Amygdala (tissue), 56 donors: ENCODE data around the gene LRCH3.

Source experiments
- DNase-seq, 56 donors: peaks; one replicate each; lab custom pipeline; 2025; lab: John Stamatoyannopoulos, UW

The LRCH3 gene

DNA sequence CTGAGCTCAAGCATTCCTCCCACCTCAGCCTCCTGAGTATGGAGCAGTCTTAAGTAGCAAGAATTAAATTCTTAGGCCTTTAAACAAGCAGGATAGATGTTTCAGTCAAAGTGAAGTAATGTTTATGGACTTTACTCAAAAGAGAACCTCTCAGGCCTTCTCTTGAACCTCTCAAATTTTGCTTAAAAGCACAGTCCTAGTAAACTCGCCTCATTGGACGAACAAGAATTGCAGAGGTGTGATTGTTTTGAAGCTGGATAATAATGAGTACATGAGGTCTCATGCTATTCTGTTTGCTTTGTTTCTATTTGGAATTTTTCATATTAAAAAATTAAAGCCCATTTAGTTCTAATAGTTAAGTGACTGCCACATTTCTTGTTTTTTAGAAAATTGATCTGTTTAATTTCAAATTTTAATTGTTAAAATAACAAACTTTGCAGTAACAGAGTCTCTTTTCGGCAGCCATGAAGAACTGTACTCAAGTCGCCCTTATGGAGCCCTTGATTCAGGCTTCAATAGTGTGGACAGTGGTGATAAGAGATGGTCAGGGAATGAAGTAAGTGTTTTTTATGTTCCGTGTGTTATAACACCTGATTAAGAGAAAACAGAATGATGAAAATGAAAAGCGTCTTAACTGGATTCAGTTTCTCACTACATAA lies 39.4 kb downstream of the LRCH3 start:
- DNase-seq = no peak

DNA sequence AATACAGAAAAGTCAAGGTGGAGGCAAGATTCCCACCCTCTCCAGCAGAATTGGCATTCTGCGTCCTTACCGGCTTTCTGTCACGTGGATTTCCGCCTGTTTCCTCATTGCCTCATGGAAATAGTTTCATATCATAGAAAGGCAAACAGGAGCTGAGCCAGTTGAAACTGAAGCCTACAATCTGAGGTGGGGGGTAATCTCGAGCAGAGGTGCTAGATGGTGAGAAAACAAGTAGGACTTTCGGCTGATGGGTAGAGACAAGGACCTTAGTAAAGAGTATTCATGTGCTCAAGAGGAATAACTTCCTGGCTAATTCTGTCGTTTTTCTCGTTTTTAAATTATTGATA lies 39.9 kb downstream of the LRCH3 start:
- DNase-seq = no peak

DNA sequence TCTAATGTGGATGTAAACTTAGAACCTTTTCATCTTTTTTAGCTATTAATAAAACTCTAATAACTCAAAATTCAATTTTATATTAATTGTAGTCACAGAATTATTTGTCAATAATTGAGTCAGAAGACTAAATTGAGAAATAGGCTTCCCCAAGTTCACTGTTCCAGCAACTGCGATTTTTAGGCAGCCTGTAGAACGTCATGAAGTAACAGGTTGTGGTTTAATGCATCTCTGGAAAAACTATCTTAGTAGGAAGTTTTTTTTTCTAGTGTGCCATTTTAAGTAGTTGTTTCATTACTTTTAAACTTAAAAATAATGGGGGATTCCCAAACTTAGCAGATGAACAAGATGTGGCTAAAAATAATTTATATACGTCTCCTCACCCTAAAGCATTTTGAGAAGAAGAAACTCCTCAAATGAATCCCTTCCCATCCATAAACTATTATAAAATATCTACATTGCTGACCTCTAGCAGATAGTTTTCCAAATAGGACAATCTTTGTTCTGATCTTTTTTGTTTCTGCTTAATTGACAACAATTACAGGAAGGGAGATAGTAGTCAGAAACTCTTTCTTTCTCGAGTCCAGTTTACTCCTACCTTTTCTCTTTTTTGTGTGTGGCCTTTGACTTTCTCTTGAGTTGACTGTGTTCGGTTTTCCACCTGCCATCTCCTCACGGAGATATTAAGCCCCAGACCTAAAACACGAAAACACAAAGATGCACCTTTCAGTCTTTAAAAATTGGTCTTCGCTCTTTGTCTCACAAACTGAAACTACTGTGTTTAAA lies 43.1 kb downstream of the LRCH3 start:
- DNase-seq = no peak

DNA sequence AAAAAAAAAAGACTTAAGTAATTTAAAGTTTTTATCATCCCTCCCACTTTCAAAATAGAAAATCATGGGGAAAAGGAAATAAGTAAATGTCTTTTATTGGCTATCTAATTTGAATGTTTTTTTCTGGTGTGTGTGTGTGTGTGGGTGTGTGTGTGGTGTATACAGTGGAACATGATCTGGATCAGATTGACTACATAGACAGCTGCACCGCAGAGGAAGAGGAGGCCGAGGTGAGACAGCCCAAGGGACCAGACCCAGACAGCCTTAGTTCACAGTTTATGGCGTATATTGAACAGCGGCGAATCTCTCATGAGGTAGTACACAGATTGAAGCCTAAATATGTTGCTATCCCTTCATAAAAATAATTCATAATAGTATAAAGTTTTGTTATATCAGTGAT lies 44.5 kb downstream of the LRCH3 start:
- no peak for DNase-seq

- DNase-seq = no peak
These were observed 45.2 kb downstream of the LRCH3 start for GRCh38 chr3:197836244-197836643.

GRCh38 chr3:197837282-197837681 lies 46.2 kb downstream of the LRCH3 start:
- DNase-seq = no peak

GRCh38 chr3:197841789-197842188 lies 50.7 kb downstream of the LRCH3 start:
- no peak for DNase-seq

DNA sequence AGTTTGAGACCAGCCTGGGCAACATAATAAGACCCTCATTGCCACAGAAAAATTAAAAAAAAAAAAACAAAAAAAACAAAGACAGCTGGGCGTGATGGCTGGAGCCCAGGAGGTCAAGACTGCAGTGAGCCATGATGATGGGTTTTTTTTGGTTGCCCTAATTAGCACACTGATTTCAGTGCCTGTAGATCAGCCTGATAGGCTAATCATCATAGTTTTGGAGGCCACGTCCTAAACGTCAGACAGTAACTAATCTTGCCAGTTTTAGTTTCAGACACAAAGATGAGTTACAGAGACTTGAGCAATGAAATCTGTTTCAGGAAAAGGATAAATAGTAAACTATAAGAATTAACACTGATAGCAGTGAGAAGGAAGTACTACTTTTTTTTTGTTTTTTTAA lies 55.4 kb downstream of the LRCH3 start:
- DNase-seq = no peak

- peak in 7 of 56 donors; percentile 1 to 10 (median 4) for DNase-seq
These were observed 56.9 kb downstream of the LRCH3 start for GRCh38 chr3:197847866-197848401.

- DNase-seq = no peak
These were observed 63.7 kb downstream of the LRCH3 start for GRCh38 chr3:197854596-197855343.

DNA sequence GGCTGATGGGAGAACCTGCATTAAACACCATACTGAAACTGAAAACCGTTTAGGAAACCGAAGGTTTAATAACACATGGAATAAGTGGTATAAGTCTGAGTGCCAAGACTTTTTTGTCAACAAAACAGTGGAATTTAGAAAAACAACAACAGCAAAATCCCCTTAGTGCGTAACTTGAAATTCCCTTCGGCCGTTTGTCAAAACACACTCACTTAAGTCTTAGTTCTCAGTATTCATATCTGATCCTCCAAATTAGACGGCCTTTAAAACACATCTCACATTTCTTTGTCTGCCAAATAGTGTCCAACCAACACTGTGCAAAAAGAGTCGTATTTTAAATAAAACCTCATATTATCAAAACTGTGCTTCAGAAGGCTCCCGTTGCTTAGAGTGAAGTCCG lies 64.5 kb downstream of the LRCH3 start:
- DNase-seq = no peak

GRCh38 chr3:197856199-197856816 lies 65.3 kb downstream of the LRCH3 start:
- DNase-seq = no peak

DNA sequence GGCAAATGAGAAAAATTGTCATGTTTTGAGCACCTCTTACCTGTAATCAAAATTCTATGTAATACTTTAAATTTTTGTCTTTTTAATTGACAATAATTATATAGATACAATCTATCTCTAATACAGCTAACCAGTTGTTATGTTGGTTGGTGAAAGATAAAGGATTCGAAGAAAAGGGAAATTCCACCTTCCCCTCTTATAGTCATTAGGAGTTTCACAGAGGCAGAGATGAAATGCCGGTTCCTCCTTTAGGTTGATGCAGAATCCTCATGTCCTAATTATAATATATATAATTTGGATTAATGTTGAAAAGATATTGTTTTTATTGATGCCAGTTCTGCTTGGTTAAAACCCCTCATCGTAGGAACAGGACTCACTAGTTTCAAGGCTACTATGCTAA lies 67.1 kb downstream of the LRCH3 start:
- no peak for DNase-seq

DNA sequence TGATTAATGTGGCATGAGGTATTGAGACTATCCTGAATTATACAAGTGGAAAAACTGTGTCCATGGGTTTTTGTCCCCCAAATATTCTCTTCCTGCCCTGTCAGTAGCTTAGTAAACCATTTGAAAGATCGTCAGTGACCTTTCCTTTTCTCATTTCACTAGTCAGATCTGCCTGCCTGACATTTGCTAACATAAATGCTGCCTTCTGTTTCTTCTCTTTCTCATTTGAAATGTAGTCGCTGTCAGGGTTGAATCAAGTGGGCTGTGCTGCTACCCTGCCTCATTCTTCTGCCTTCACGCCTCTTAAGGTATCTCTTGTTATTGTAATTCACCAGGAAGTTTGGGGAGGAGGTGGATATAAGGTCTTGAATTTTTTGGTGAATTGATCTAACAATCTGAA lies 67.5 kb downstream of the LRCH3 start:
- DNase-seq = no peak

- DNase-seq = no peak
These were observed 75.0 kb downstream of the LRCH3 start for GRCh38 chr3:197866035-197866434.

DNA sequence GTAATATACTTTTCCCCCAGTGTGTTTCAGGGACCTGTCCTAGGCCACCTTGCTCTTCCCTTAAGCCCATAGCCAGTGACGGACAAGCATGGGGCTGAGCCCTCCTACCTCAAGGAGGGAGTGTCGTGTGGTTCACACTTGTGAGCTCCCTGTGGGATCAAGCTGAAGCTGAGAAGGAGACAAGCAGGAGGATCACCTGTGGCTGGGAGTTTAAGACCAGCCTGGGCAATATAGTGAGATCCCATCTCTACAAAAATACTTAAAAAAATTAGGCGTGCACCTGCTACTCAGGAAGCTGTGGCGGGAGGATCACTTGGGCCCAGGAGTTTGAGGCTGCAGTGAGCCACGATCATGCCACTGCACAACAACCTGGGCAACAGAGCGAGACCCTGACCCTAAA lies 82.3 kb downstream of the LRCH3 start:
- DNase-seq = no peak

- no peak for DNase-seq
These were observed 83.0 kb downstream of the LRCH3 start for GRCh38 chr3:197874064-197874463.

GRCh38 chr3:197874653-197875052 lies 83.6 kb downstream of the LRCH3 start:
- DNase-seq = peak in 1 of 56 donors; percentile 7

- DNase-seq = no peak
These were observed 86.8 kb downstream of the LRCH3 start for GRCh38 chr3:197877902-197878301.

- DNase-seq = peak in 4 of 56 donors; percentile 6 to 17 (median 12)
These were observed 87.4 kb downstream of the LRCH3 start for GRCh38 chr3:197878427-197878826.
